IMR-90 (cell line): Measurements from ENCODE around the gene MAN1C1. TPM values are rescaled to one million over a fixed set of nuclear protein-coding genes. Genes with fewer than 3 reads are reported as not detected.

ENCODE experiments used
- ATAC-seq: fragments of 200-7000 bp; cut with Tn5 transposase; 2 replicates; pipeline ENCODE4 v1.9.1; 2020; ENCODE audit warnings: low read depth, mild to moderate bottlenecking, moderate library complexity
- BruUV-seq: library from RNA; stranded (reverse); fragments of 400-500 nt; replicated peaks from 2 replicates; lab custom pipeline; 2021; lab: Mats Ljungman, UMichigan
- CTCF ChIA-PET: fragments of 300-600 bp; formaldehyde crosslinking; extraction: SDS; loops from one replicate; lab custom pipeline; 2021; ENCODE audit warnings: antibody characterized with exemption; lab: Yijun Ruan, JAX
- POLR2A ChIA-PET: fragments of 300-600 bp; sonication (Branson Sonifier 250); formaldehyde crosslinking; loops from one replicate; lab custom pipeline; 2022; ENCODE audit warnings: antibody characterized with exemption; ENCODE audit not compliant: unreplicated experiment; lab: Charles Lee
- DNase-seq: peaks from one replicate; pipeline ENCODE4 v3.0.0; 2013
- H2AFZ ChIP-seq: replicated peaks from 2 replicates; pipeline ENCODE3; 2013; ENCODE audit warnings: low read length, mild to moderate bottlenecking; ENCODE audit not compliant: poor library complexity
- H2AK5ac ChIP-seq: 2 replicates; pipeline ENCODE4 v1.6.1; 2013; ENCODE audit warnings: low read depth, low read length, inconsistent platforms
- H2AK9ac ChIP-seq: replicated peaks from 2 replicates; pipeline ENCODE3; 2013; ENCODE audit warnings: mild to moderate bottlenecking, low read depth, low read length, moderate library complexity; ENCODE audit not compliant: poor library complexity
- H2BK120ac ChIP-seq: 2 replicates; pipeline ENCODE4 v1.6.1; 2013; ENCODE audit warnings: low read depth, low read length, inconsistent platforms
- H2BK15ac ChIP-seq: 3 replicates; pipeline ENCODE4 v1.6.1; 2013; ENCODE audit warnings: low read depth, low read length, inconsistent platforms
- H2BK20ac ChIP-seq: 2 replicates; pipeline ENCODE4 v1.6.1; 2013; ENCODE audit warnings: low read depth, mild to moderate bottlenecking, inconsistent platforms, low read length, moderate library complexity
- H2BK5ac ChIP-seq: 2 replicates; pipeline ENCODE4 v1.6.1; 2013; ENCODE audit warnings: mild to moderate bottlenecking, low read depth, low read length, inconsistent platforms; ENCODE audit not compliant: poor library complexity, severe bottlenecking
- H3K14ac ChIP-seq: replicated peaks from 2 replicates; pipeline ENCODE4 v1.6.1; 2013; ENCODE audit warnings: low read depth, low read length, inconsistent platforms
- H3K18ac ChIP-seq: 2 replicates; pipeline ENCODE4 v1.6.1; 2013; ENCODE audit warnings: low read depth, low read length, control low read depth
- H3K23ac ChIP-seq: 2 replicates; pipeline ENCODE4 v1.6.1; 2013; ENCODE audit warnings: low read depth, low read length, inconsistent platforms
- H3K27ac ChIP-seq: 2 replicates; pipeline ENCODE4 v1.5.1; 2013; ENCODE audit warnings: mild to moderate bottlenecking, control low read depth, low read length; ENCODE audit not compliant: insufficient read depth
- H3K27me3 ChIP-seq: 2 replicates; pipeline ENCODE4 v1.6.1; 2013; ENCODE audit warnings: low read length; ENCODE audit not compliant: control insufficient read depth, insufficient read depth
- H3K36me3 ChIP-seq: 2 replicates; pipeline ENCODE4 v1.6.1; 2013; ENCODE audit warnings: low read length, mixed read lengths; ENCODE audit not compliant: control insufficient read depth, insufficient read depth
- H3K4ac ChIP-seq: 2 replicates; pipeline ENCODE4 v1.6.1; 2013; ENCODE audit warnings: low read depth, low read length, inconsistent platforms
- H3K4me1 ChIP-seq: 2 replicates; pipeline ENCODE4 v1.6.1; 2013; ENCODE audit warnings: low read length, mixed read lengths; ENCODE audit not compliant: control insufficient read depth, insufficient read depth
- H3K4me2 ChIP-seq: 2 replicates; pipeline ENCODE4 v1.6.1; 2013; ENCODE audit warnings: low read depth, mild to moderate bottlenecking, control low read depth, low read length, moderate library complexity
- H3K4me3 ChIP-seq: 2 replicates; pipeline ENCODE4 v1.5.1; 2013; ENCODE audit warnings: low read depth, mild to moderate bottlenecking, control low read depth, low read length, moderate library complexity; ENCODE audit not compliant: insufficient read depth
- H3K56ac ChIP-seq: 2 replicates; pipeline ENCODE4 v1.6.1; 2013; ENCODE audit warnings: low read length, inconsistent platforms; ENCODE audit not compliant: insufficient read depth; ENCODE audit errors: extremely low read depth
- H3K79me1 ChIP-seq, 2 experiments: 2 replicates each; pipeline ENCODE4 v1.6.1; 2013; ENCODE audit warnings: low read length in 2 of 2, inconsistent platforms in 1 of 2, low read depth in 1 of 2
- H3K9ac ChIP-seq: 2 replicates; pipeline ENCODE4 v1.6.1; 2013; ENCODE audit warnings: low read depth, low read length, control low read depth
- H3K9me1 ChIP-seq: 2 replicates; pipeline ENCODE4 v1.6.1; 2013; ENCODE audit warnings: low read length, inconsistent platforms; ENCODE audit not compliant: insufficient read depth
- H3K9me3 ChIP-seq: 2 replicates; pipeline ENCODE4 v1.6.1; 2013; ENCODE audit warnings: low read length; ENCODE audit not compliant: control insufficient read depth, insufficient read depth
- H4K20me1 ChIP-seq: 2 replicates; pipeline ENCODE4 v1.6.1; 2013; ENCODE audit warnings: low read length, inconsistent platforms; ENCODE audit not compliant: insufficient read depth
- H4K5ac ChIP-seq: 2 replicates; pipeline ENCODE4 v1.6.1; 2013; ENCODE audit warnings: mild to moderate bottlenecking, low read depth, low read length, control low read depth
- H4K8ac ChIP-seq, 2 experiments: 2 replicates each; pipeline ENCODE4 v1.6.1; 2013; ENCODE audit warnings: low read depth in 2 of 2, low read length in 2 of 2, control low read depth in 1 of 2, inconsistent platforms in 1 of 2
- H4K91ac ChIP-seq: 2 replicates; pipeline ENCODE4 v1.6.1; 2013; ENCODE audit warnings: low read depth, low read length, inconsistent platforms; ENCODE audit not compliant: insufficient read depth
- BHLHE40 ChIP-seq: fragments of 150-350 bp; IDR thresholded peaks from 2 replicates; pipeline ENCODE4 v1.6.1; 2016; ENCODE audit warnings: mild to moderate bottlenecking, low read depth, low read length
- CEBPB ChIP-seq: IDR thresholded peaks from 2 replicates; pipeline ENCODE4 v1.6.1; 2012; ENCODE audit warnings: low read depth, low read length, improper control_type of control experiment
- CHD1 ChIP-seq: IDR thresholded peaks from 2 replicates; pipeline ENCODE4 v1.6.1; 2012; ENCODE audit warnings: low read depth, low read length, improper control_type of control experiment
- CTCF ChIP-seq: conservative IDR thresholded peaks from 2 replicates; pipeline ENCODE4 v1.5.1; 2012; ENCODE audit warnings: mild to moderate bottlenecking, low read depth, low read length, improper control_type of control experiment
- FOS ChIP-seq: fragments of 150-350 bp; IDR thresholded peaks from 2 replicates; pipeline ENCODE4 v1.6.1; 2016; ENCODE audit warnings: low read depth, low read length
- MAFK ChIP-seq: IDR thresholded peaks from 2 replicates; pipeline ENCODE4 v1.6.1; 2012; ENCODE audit warnings: low read depth, low read length, improper control_type of control experiment
- MAZ ChIP-seq: IDR thresholded peaks from 2 replicates; pipeline ENCODE4 v1.6.1; 2012; ENCODE audit warnings: low read depth, mild to moderate bottlenecking, low read length, improper control_type of control experiment, moderate library complexity, borderline replicate concordance
- MXI1 ChIP-seq: IDR thresholded peaks from 2 replicates; pipeline ENCODE4 v1.6.1; 2012; ENCODE audit warnings: low read depth, mild to moderate bottlenecking, low read length, moderate library complexity, borderline replicate concordance
- NFE2L2 ChIP-seq: fragments of 150-350 bp; IDR thresholded peaks from 2 replicates; pipeline ENCODE4 v1.6.1; 2016; ENCODE audit warnings: low read depth, mild to moderate bottlenecking, low read length
- POLR2A ChIP-seq: IDR thresholded peaks from 2 replicates; pipeline ENCODE4 v1.6.1; 2012; ENCODE audit warnings: mild to moderate bottlenecking, low read depth, low read length
- RAD21 ChIP-seq: IDR thresholded peaks from 2 replicates; pipeline ENCODE4 v1.6.1; 2012; ENCODE audit warnings: low read length, improper control_type of control experiment
- RCOR1 ChIP-seq: IDR thresholded peaks from 2 replicates; pipeline ENCODE4 v1.6.1; 2012; ENCODE audit warnings: mild to moderate bottlenecking, low read length, improper control_type of control experiment; ENCODE audit not compliant: insufficient replicate concordance
- RFX5 ChIP-seq: IDR thresholded peaks from 2 replicates; pipeline ENCODE4 v1.8.0; 2012; ENCODE audit warnings: low read depth, mild to moderate bottlenecking, low read length, moderate library complexity
- SMC3 ChIP-seq: fragments of 150-350 bp; IDR thresholded peaks from 2 replicates; pipeline ENCODE4 v1.6.1; 2016; ENCODE audit warnings: low read depth, mild to moderate bottlenecking, antibody characterized with exemption, low read length, moderate library complexity
- USF2 ChIP-seq: fragments of 150-350 bp; IDR thresholded peaks from 2 replicates; pipeline ENCODE4 v1.6.1; 2017; ENCODE audit warnings: mild to moderate bottlenecking, antibody characterized with exemption, low read length, low read depth
- dilution Hi-C: fragments of 300-500 bp; cut with HindIII; formaldehyde crosslinking; loops from one replicate; pipeline ENCODE4 v1.14.3; 2018; ENCODE audit warnings: low sequenced_read_pairs; ENCODE audit not compliant: unreplicated experiment
- in situ Hi-C: fragments of 300-500 bp; cut with MboI; formaldehyde crosslinking; loops from 3 replicates; pipeline ENCODE4 v1.14.3; 2019; ENCODE audit warnings: low sequenced_read_pairs, inconsistent platforms, mixed read lengths
- intact Hi-C: fragments of 100-400 bp; cut with micrococcal nuclease; formaldehyde crosslinking; loops from 2 replicates; pipeline ENCODE4 v1.10.0; 2022
- polyA plus RNA-seq, 3 experiments: library from polyadenylated mRNA; depleted of rRNA; stranded (reverse); fragments of >200 nt; gene quantifications; 2 replicates each; pipeline ENCODE4 v1.2.3, GENCODE V29; 2012; ENCODE audit warnings: low replicate concordance in 1 of 3
- total RNA-seq: library from RNA; depleted of rRNA; stranded (reverse); fragments of >200 nt; gene quantifications from 2 replicates; pipeline ENCODE4 v1.2.3, GENCODE V29; 2012
- TF ChIP-seq, protein P1 (sequence below): fragments of 150-350 bp; IDR thresholded peaks from 2 replicates; pipeline ENCODE4 v1.6.1; 2016; ENCODE audit warnings: low read depth, mild to moderate bottlenecking, low read length, moderate library complexity, borderline replicate concordance

Gene MAN1C1
- total and polyA plus RNA-seq, 2 of the 4 experiments (the other 2 are of a cell fraction) = 3.2 to 11.3 TPM

GRCh38 chr1:25767437-25767770 is 150.8 kb downstream of the MAN1C1 start:
- POLR2A ChIA-PET = no interaction called here
- CTCF ChIA-PET = no interaction called here
- TF ChIP-seq CHD1 (no peak), CTCF (no peak), NFE2L2 (no peak), FOS (no peak), MAZ (no peak), RFX5 (no peak), RCOR1 (no peak), CEBPB (no peak), SMC3 (no peak), POLR2A (no peak), MAFK (no peak), MXI1 (no peak), USF2 (no peak), RAD21 (no peak), BHLHE40 (no peak)
- TF ChIP-seq, protein P1, sequence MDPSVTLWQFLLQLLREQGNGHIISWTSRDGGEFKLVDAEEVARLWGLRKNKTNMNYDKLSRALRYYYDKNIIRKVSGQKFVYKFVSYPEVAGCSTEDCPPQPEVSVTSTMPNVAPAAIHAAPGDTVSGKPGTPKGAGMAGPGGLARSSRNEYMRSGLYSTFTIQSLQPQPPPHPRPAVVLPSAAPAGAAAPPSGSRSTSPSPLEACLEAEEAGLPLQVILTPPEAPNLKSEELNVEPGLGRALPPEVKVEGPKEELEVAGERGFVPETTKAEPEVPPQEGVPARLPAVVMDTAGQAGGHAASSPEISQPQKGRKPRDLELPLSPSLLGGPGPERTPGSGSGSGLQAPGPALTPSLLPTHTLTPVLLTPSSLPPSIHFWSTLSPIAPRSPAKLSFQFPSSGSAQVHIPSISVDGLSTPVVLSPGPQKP = no peak

More at GRCh38 chr1:25767437-25767770, 150.8 kb downstream of the MAN1C1 start:
- H4K8ac ChIP-seq = no peak overlapping the region
- H3K4me1 ChIP-seq = no peaks in the 10 kb centered on the region
- DNase-seq (no peak), ATAC-seq (no peak)
- no peak overlapping the region for H2AFZ ChIP-seq
- H2BK20ac ChIP-seq = no peak overlapping the region
- no peaks in the 10 kb centered on the region for H3K79me1 ChIP-seq
- no peak overlapping the region for H3K4me2 ChIP-seq
- peaks cover 14% of the 10 kb centered on the region for H3K9me1 ChIP-seq
- H2BK15ac ChIP-seq = no peak overlapping the region
- dilution Hi-C loops (no loop called here), intact Hi-C loops (no loop called here), in situ Hi-C loops (no loop called here)
- no peak overlapping the region for H3K27ac ChIP-seq
- H2BK5ac ChIP-seq = peak overlapping the region; percentile 41
- H3K4me3 ChIP-seq = no peak overlapping the region
- H2AK9ac ChIP-seq = no peak overlapping the region
- no peaks in the 10 kb centered on the region for H4K20me1 ChIP-seq
- no peak overlapping the region for H3K23ac ChIP-seq
- no peak overlapping the region for H3K9ac ChIP-seq
- H3K56ac ChIP-seq = no peak overlapping the region
- BruUV-seq = no TSS peak
- H3K18ac ChIP-seq = no peak overlapping the region
- H3K4ac ChIP-seq = no peak overlapping the region
- H3K27me3 ChIP-seq = no peaks in the 10 kb centered on the region
- no peak overlapping the region for H2AK5ac ChIP-seq
- H3K36me3 ChIP-seq = peaks cover 31% of the 10 kb centered on the region; the same call in 1 of the 2 replicates
- H4K5ac ChIP-seq = no peak overlapping the region
- no peaks in the 10 kb centered on the region for H3K9me3 ChIP-seq
- no peak overlapping the region for H3K14ac ChIP-seq
- no peak overlapping the region for H2BK120ac ChIP-seq
- no peak overlapping the region for H4K91ac ChIP-seq
